ENCODE data around the gene IMPG2. TPM values are rescaled to one million over a fixed set of nuclear protein-coding genes. Genes with fewer than 3 reads are reported as not detected.

IMPG2 gene
- total and polyA plus RNA-seq, 4 donors, result 0.01 to 0.37 (median 0.25) TPM; not detected in 1

DNA sequence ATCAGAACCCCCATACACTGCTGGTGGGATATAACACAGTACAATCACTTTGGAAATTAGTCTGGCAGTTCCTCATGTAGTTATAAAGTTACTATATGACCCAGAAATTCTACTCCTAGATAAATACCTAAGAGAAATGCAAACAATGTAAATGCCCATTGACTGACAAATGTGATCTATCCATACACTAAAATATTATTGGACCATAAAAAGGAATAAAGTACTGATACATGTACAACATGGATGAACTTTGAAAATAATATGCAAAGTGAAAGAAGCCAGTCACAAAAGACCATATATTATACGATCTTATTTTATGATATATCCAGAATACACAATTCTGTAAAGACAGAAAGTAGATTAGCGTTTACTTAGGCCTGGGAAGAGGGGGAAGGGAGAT lies 7.8 kb downstream of the IMPG2 start (continued):
- TF ChIP-seq, protein P1, sequence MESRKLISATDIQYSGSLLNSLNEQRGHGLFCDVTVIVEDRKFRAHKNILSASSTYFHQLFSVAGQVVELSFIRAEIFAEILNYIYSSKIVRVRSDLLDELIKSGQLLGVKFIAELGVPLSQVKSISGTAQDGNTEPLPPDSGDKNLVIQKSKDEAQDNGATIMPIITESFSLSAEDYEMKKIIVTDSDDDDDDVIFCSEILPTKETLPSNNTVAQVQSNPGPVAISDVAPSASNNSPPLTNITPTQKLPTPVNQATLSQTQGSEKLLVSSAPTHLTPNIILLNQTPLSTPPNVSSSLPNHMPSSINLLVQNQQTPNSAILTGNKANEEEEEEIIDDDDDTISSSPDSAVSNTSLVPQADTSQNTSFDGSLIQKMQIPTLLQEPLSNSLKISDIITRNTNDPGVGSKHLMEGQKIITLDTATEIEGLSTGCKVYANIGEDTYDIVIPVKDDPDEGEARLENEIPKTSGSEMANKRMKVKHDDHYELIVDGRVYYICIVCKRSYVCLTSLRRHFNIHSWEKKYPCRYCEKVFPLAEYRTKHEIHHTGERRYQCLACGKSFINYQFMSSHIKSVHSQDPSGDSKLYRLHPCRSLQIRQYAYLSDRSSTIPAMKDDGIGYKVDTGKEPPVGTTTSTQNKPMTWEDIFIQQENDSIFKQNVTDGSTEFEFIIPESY (IDR thresholded peaks at IDR 0.05), result no peak
- no peak for TF ChIP-seq NR2F2 (IDR thresholded peaks at IDR 0.05)
- no peak for TF ChIP-seq TAF1 (conservative IDR thresholded peaks at IDR 0.05)
- TF ChIP-seq GABPA (IDR thresholded peaks at IDR 0.05 in 1 of 2, conservative IDR thresholded peaks at IDR 0.05 in 1 of 2), result no peak
- no peak for TF ChIP-seq EGR1 (IDR thresholded peaks at IDR 0.05; ENCODE audit: low read depth in 2 of 2)
- no peak for TF ChIP-seq SP1 (IDR thresholded peaks at IDR 0.05)
- no peak for TF ChIP-seq YY1 (IDR thresholded peaks at IDR 0.05)
- TF ChIP-seq, protein P2, sequence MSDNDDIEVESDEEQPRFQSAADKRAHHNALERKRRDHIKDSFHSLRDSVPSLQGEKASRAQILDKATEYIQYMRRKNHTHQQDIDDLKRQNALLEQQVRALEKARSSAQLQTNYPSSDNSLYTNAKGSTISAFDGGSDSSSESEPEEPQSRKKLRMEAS (IDR thresholded peaks at IDR 0.05), result no peak

DNA sequence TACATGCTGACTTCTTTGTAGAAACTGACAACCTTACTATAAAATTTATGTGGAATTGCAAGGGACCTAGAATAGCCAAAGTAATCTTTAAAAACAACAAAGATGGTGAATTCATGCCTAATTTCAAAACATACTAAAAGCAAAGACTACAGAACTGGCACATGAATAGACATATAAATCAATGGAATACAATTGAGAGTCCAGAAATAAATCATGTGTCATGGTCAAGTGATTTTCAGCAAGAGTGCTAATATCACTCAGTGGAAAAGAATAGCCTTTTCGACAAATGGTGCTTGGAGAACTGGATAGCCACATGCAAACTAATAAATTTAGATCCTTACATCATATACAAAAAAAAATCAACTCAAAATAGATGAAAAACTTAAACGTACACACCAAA lies 8.7 kb downstream of the IMPG2 start:
- 86% methylated on average over 2 of the region's 2 CpGs for WGBS
- Histone ChIP-seq H3K27ac (ENCODE audit: low read depth in 1 of 2, low read length in 2 of 2) (no peak overlapping the region), H3K9me3 (ENCODE audit: control insufficient read depth in 4 of 4, low read length in 3 of 4) (peaks cover 0 to 15% (median 3%) of the 10 kb centered on the region in 4 donors), H3K9ac (ENCODE audit: low read depth in 1 of 2, low read length in 2 of 2) (no peak overlapping the region), H3K4me1 (ENCODE audit: control insufficient read depth in 4 of 4, insufficient read depth in 4 of 4, low read length in 3 of 4) (no peaks in the 10 kb centered on the region), H3K36me3 (ENCODE audit: control insufficient read depth in 4 of 4, insufficient read depth in 3 of 4, low read depth in 1 of 4, low read length in 3 of 4) (peaks cover 0 to 2% (median 0%) of the 10 kb centered on the region in 4 donors), H3K27me3 (ENCODE audit: control insufficient read depth in 4 of 4, insufficient read depth in 4 of 4, low read length in 3 of 4) (no peaks in the 10 kb centered on the region), H3K4me3 (ENCODE audit: low read depth in 1 of 3, low read length in 3 of 3) (no peak overlapping the region)
- no peak for DNase-seq (ENCODE audit: low spot score)
- TF ChIP-seq SP1 (IDR thresholded peaks at IDR 0.05), result no peak
- no peak for TF ChIP-seq FOXA1 (IDR thresholded peaks at IDR 0.05)
- no peak for TF ChIP-seq HNF4A (conservative IDR thresholded peaks at IDR 0.05)
- TF ChIP-seq GABPA (IDR thresholded peaks at IDR 0.05 in 1 of 2, conservative IDR thresholded peaks at IDR 0.05 in 1 of 2), result no peak
- TF ChIP-seq, protein P3, sequence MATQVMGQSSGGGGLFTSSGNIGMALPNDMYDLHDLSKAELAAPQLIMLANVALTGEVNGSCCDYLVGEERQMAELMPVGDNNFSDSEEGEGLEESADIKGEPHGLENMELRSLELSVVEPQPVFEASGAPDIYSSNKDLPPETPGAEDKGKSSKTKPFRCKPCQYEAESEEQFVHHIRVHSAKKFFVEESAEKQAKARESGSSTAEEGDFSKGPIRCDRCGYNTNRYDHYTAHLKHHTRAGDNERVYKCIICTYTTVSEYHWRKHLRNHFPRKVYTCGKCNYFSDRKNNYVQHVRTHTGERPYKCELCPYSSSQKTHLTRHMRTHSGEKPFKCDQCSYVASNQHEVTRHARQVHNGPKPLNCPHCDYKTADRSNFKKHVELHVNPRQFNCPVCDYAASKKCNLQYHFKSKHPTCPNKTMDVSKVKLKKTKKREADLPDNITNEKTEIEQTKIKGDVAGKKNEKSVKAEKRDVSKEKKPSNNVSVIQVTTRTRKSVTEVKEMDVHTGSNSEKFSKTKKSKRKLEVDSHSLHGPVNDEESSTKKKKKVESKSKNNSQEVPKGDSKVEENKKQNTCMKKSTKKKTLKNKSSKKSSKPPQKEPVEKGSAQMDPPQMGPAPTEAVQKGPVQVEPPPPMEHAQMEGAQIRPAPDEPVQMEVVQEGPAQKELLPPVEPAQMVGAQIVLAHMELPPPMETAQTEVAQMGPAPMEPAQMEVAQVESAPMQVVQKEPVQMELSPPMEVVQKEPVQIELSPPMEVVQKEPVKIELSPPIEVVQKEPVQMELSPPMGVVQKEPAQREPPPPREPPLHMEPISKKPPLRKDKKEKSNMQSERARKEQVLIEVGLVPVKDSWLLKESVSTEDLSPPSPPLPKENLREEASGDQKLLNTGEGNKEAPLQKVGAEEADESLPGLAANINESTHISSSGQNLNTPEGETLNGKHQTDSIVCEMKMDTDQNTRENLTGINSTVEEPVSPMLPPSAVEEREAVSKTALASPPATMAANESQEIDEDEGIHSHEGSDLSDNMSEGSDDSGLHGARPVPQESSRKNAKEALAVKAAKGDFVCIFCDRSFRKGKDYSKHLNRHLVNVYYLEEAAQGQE (IDR thresholded peaks at IDR 0.05), result no peak
- no peak for TF ChIP-seq RAD21 (IDR thresholded peaks at IDR 0.05)
- TF ChIP-seq, protein P4, sequence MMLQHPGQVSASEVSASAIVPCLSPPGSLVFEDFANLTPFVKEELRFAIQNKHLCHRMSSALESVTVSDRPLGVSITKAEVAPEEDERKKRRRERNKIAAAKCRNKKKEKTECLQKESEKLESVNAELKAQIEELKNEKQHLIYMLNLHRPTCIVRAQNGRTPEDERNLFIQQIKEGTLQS (IDR thresholded peaks at IDR 0.05), result no peak
- TF ChIP-seq RXRA (IDR thresholded peaks at IDR 0.05), result no peak
- no peak for TF ChIP-seq EGR1 (IDR thresholded peaks at IDR 0.05; ENCODE audit: low read depth in 2 of 2)
- TF ChIP-seq YY1 (IDR thresholded peaks at IDR 0.05), result no peak
- no peak for TF ChIP-seq JUND (IDR thresholded peaks at IDR 0.05)
- TF ChIP-seq TAF1 (conservative IDR thresholded peaks at IDR 0.05), result no peak
- no peak for TF ChIP-seq FOXA2 (IDR thresholded peaks at IDR 0.05)
- TF ChIP-seq NR2F2 (IDR thresholded peaks at IDR 0.05), result no peak
- TF ChIP-seq, protein P5, sequence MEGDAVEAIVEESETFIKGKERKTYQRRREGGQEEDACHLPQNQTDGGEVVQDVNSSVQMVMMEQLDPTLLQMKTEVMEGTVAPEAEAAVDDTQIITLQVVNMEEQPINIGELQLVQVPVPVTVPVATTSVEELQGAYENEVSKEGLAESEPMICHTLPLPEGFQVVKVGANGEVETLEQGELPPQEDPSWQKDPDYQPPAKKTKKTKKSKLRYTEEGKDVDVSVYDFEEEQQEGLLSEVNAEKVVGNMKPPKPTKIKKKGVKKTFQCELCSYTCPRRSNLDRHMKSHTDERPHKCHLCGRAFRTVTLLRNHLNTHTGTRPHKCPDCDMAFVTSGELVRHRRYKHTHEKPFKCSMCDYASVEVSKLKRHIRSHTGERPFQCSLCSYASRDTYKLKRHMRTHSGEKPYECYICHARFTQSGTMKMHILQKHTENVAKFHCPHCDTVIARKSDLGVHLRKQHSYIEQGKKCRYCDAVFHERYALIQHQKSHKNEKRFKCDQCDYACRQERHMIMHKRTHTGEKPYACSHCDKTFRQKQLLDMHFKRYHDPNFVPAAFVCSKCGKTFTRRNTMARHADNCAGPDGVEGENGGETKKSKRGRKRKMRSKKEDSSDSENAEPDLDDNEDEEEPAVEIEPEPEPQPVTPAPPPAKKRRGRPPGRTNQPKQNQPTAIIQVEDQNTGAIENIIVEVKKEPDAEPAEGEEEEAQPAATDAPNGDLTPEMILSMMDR (IDR thresholded peaks at IDR 0.05; ENCODE audit: low read depth, low read length, missing input control), result no peak
- TF ChIP-seq, protein P1 (IDR thresholded peaks at IDR 0.05), result no peak
- TF ChIP-seq HNF4G (IDR thresholded peaks at IDR 0.05), result no peak
- TF ChIP-seq, protein P2 (IDR thresholded peaks at IDR 0.05), result no peak

Measured in liver (tissue), 9 donors.